Measurements from ENCODE around the gene KLHDC8A.

DNA sequence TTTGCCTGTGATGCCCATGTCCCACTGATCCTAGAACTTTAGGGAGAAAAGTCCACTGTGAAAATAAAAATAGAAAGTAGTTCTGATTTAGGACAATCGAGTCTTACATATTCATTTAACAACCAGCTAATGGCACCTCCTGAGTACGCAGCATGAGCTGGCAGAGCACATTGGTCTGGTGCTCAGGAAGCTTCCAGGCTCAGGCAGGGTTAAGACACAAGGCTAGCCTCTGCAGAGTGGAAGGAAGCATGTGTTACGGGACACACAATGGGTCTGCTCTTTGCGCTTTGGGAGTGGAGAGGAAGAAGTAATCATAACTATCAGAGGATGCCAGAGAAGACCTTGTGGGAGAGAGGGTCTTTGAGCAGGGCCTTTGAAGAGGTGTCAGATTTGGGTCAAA, 4.2 kb upstream of the KLHDC8A start:
- TF ChIP-seq, protein P1, sequence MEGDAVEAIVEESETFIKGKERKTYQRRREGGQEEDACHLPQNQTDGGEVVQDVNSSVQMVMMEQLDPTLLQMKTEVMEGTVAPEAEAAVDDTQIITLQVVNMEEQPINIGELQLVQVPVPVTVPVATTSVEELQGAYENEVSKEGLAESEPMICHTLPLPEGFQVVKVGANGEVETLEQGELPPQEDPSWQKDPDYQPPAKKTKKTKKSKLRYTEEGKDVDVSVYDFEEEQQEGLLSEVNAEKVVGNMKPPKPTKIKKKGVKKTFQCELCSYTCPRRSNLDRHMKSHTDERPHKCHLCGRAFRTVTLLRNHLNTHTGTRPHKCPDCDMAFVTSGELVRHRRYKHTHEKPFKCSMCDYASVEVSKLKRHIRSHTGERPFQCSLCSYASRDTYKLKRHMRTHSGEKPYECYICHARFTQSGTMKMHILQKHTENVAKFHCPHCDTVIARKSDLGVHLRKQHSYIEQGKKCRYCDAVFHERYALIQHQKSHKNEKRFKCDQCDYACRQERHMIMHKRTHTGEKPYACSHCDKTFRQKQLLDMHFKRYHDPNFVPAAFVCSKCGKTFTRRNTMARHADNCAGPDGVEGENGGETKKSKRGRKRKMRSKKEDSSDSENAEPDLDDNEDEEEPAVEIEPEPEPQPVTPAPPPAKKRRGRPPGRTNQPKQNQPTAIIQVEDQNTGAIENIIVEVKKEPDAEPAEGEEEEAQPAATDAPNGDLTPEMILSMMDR (conservative IDR thresholded peaks at IDR 0.05; ENCODE audit: low read depth, low read length) = no peak
- no peak for TF ChIP-seq EZH2 (IDR thresholded peaks at IDR 0.05; ENCODE audit: borderline replicate concordance, low read depth, low read length, poor library complexity, severe bottlenecking)
